ENCODE results near the gene CCL11. TPM values are rescaled to one million over a fixed set of nuclear protein-coding genes. Genes with fewer than 3 reads are reported as not detected.
A peak's percentile ranks its signal among the peaks of the same experiment; 100 is the strongest.

CCL11 gene
- total and polyA plus RNA-seq, 2 of the 13 experiments (the other 11 are each of a cell fraction or from before 2014, with no cell fraction given): not detected

DNA sequence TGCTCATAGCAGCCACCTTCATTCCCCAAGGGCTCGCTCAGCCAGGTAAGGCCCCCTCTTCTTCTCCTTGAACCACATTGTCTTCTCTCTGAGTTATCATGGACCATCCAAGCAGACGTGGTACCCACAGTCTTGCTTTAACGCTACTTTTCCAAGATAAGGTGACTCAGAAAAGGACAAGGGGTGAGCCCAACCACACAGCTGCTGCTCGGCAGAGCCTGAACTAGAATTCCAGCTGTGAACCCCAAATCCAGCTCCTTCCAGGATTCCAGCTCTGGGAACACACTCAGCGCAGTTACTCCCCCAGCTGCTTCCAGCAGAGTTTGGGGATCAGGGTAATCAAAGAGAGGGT lies 30.2 kb upstream of the CCL11 start (continued):
- TF ChIP-seq ZNF652 (CRISPR knock-in tag; IDR thresholded peaks at IDR 0.05; ENCODE audit: borderline replicate concordance, low read depth) (no peak), AGO1 (IDR thresholded peaks at IDR 0.05; ENCODE audit: low read depth, low read length, poor library complexity, severe bottlenecking) (no peak), ZNF354B (CRISPR knock-in tag; IDR thresholded peaks at IDR 0.05) (no peak)
- TF ChIP-seq, protein P1, sequence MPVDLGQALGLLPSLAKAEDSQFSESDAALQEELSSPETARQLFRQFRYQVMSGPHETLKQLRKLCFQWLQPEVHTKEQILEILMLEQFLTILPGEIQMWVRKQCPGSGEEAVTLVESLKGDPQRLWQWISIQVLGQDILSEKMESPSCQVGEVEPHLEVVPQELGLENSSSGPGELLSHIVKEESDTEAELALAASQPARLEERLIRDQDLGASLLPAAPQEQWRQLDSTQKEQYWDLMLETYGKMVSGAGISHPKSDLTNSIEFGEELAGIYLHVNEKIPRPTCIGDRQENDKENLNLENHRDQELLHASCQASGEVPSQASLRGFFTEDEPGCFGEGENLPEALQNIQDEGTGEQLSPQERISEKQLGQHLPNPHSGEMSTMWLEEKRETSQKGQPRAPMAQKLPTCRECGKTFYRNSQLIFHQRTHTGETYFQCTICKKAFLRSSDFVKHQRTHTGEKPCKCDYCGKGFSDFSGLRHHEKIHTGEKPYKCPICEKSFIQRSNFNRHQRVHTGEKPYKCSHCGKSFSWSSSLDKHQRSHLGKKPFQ (CRISPR knock-in tag; IDR thresholded peaks at IDR 0.05; ENCODE audit: insufficient replicate concordance): no peak
- TF ChIP-seq, protein P2, sequence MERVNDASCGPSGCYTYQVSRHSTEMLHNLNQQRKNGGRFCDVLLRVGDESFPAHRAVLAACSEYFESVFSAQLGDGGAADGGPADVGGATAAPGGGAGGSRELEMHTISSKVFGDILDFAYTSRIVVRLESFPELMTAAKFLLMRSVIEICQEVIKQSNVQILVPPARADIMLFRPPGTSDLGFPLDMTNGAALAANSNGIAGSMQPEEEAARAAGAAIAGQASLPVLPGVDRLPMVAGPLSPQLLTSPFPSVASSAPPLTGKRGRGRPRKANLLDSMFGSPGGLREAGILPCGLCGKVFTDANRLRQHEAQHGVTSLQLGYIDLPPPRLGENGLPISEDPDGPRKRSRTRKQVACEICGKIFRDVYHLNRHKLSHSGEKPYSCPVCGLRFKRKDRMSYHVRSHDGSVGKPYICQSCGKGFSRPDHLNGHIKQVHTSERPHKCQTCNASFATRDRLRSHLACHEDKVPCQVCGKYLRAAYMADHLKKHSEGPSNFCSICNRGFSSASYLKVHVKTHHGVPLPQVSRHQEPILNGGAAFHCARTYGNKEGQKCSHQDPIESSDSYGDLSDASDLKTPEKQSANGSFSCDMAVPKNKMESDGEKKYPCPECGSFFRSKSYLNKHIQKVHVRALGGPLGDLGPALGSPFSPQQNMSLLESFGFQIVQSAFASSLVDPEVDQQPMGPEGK (CRISPR knock-in tag; IDR thresholded peaks at IDR 0.05): no peak

DNA sequence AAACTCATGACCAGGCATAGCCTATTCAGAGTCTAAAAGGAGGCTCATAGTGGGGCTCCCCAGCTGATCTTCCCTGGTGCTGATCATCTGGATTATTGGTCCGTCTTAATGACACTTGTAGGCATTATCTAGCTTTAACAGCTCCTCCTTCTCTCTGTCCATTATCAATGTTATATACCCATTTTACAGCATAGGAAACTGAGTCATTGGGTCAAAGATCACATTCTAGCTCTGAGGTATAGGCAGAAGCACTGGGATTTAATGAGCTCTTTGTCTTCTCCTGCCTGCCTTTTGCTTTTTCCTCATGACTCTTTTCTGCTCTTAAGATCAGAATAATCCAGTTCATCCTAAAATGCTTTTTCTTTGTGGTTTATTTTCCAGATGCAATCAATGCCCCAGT lies 29.7 kb upstream of the CCL11 start:
- Histone ChIP-seq H3K9ac (ENCODE audit: insufficient read depth, low read depth, low read length) (no peak overlapping the region), H3K27me3 (ENCODE audit: control insufficient read depth in 1 of 2, insufficient read depth in 2 of 2, low read length in 2 of 2) (no peaks in the 10 kb centered on the region), H3K4me2 (ENCODE audit: low read depth, low read length) (no peak overlapping the region), H3K36me3 (replicated peaks in 1 of 2; ENCODE audit: control insufficient read depth in 1 of 2, insufficient read depth in 2 of 2, low read length in 2 of 2) (no peaks in the 10 kb centered on the region), H3K9me3 (ENCODE audit: low read length) (no peaks in the 10 kb centered on the region), H3K4me3 (replicated peaks in 1 of 3; ENCODE audit: insufficient read depth in 1 of 3, low read depth in 2 of 3, low read length in 3 of 3) (no peak overlapping the region), H2AFZ (ENCODE audit: low read length) (no peak overlapping the region), H3K79me2 (ENCODE audit: insufficient read depth, low read length) (no peaks in the 10 kb centered on the region), H4K20me1 (ENCODE audit: insufficient read depth, low read length) (no peaks in the 10 kb centered on the region), H3K4me1 (ENCODE audit: insufficient read depth, low read length) (no peaks in the 10 kb centered on the region), H3K27ac (ENCODE audit: extremely low read length, insufficient read depth, low read length) (no peak overlapping the region)
- intact Hi-C loops (cut with micrococcal nuclease; ENCODE audit: unreplicated experiment): no loop called here
- BruUV-seq (replicated peaks): no TSS peak
- WGBS (ENCODE audit: low lambda C conversion rate): 0% methylated on average over 1 of the region's 1 CpG
- TF ChIP-seq ZNF629 (CRISPR knock-in tag; conservative IDR thresholded peaks at IDR 0.05): 0 out of 2 replicates have a peak, but pooled peaks have one; percentile 24
- no peak for TF ChIP-seq ZNF33A (CRISPR knock-in tag; IDR thresholded peaks at IDR 0.05; ENCODE audit: borderline replicate concordance)
- CTCF ChIA-PET (ENCODE audit: low intra/inter-chr PET ratio, low total read pairs): no interaction called here
- DNase-seq (ENCODE audit: low spot score) (no peak), FAIRE-seq (no peak), ATAC-seq (no peak)
- in situ Hi-C loops (cut with HindIII; ENCODE audit: extremely low pct_ligation_motif_present, low pct_unique_long_range_greater_than_20kb): no loop called here
- POLR2A ChIA-PET: no interaction called here
